Activated naive CD4-positive, alpha-beta T cell treated with Interleukin-2 at 50 U/mL for 16 hours (primary cell): ENCODE results near the gene C19orf47.

Source experiments
- DNase-seq: peaks from one replicate; pipeline ENCODE4 v3.0.0-alpha.2; 2020

C19orf47 gene

DNA sequence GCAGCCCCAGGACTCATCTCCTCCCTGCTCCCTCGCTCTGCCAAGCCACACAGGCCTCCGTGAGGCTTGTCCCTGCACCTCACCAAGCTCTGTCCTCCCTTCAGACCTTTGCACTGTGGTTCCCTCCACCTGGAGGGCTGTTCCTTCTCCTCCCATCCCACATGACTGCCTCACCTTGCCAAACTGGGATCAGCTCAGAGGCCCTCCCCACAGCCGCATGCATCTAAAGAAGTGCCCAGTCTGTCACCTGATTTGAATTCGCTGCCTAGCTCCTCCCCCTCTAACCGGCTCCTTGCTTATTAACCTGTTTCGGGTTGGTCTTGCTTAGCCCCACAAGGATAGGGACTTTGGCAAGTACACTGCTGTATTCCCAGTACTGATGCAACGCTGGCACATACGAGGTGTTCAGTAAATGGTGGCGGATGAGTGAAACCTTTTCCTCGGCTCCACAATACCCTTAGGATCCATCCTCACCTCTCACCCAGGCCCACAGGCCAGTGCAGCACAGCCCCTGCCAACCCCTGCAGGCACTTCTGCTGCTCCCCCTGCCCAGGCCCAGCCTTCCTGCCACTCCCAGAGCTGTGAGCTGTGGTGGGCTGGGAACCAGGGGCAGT, 67.5 kb downstream of the C19orf47 start:
- no peak for DNase-seq

DNA sequence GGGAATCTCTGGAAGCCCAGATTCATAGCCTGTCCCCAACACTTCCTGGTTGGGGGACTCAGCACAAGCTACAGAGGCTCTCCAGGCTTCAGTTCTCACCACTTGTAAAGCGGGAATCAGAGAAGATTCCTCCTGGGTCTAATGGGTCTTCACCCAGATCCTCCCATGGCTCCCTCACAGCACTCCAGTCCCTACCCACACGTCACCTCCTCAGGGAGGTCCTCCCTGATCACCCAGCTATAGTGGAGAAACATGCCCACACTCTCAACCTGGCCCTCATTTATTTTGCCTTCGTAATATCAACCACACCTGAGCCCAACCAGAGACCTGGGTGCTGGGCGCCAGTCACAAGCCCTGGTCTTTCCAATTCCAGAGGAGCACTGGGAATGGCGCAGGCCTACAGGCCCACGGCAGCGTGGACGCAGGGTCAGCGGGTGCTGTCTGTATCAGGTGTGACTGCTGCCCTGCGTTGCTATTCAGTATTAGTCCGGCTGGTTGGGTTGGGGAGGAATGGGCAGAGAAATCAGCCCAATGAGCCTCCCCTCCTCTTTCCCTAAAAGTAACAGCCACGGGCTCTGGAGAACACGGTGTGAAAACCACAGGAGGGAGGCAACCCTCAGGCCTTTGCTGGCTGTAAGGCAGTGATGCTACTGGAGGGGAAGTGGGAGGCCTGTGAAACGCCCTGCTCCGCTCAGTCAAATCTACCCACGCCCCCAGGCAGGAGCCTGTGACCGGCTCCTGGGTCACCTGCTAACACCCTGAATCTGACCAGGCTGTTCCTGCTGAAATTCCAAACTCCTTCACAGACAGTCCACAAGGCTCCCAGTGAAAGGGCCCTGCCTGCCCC, 68.2 kb downstream of the C19orf47 start:
- no peak for DNase-seq

DNA sequence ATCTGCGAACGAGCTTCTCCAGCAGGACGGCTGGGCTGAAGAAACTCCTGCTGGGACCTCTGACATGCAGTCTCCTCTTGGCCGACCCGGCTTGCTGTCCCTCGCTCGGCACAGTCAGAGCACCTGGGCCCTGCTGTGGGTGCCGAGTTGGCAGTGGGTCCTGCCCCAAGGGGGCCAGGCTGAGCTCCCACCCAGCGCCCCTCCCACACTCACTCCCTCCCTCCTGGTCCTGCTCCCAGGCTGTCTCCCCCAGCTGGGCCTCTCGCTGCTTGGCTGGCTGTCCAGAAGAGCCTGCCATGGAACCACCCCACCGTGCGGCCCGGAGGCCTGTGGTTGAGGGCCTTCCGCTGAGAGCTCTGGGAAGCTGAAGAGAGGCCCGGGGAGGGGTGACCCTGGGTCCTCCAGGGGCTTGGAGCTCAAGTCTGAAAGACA, 69.1 kb downstream of the C19orf47 start:
- no peak for DNase-seq

DNA sequence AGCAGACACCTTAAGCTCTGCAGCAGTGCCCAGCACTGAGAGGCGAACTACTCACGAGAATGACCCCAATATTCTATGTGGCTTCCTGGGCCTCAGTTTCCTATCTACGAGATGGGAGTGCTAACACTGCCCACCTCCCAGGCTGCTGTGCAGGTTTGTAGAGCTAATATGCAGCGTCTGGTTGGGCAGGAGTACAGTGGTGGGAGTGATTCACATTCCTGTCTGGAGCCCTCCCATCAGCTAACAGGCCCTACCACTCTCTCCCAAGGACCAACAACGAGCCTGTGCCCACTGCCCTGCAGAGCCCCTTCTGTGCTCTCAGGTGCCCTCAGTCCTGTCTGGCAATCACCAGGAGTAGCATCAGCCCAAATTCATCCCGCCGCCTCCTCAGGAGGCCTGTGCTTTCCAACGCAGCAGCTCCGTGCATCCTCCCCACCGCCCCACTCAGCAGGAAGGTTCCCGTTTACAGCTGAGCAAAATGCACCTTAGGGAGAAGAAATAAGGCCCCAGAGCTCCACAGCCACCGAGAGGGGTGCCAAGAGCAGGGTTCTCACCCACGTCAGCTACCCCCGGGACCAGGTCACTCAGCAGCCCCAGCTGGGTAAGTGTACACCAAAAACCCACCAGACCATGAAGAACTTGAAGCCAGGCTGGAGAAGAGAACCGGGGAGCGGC, 69.7 kb downstream of the C19orf47 start:
- DNase-seq: no peak

DNA sequence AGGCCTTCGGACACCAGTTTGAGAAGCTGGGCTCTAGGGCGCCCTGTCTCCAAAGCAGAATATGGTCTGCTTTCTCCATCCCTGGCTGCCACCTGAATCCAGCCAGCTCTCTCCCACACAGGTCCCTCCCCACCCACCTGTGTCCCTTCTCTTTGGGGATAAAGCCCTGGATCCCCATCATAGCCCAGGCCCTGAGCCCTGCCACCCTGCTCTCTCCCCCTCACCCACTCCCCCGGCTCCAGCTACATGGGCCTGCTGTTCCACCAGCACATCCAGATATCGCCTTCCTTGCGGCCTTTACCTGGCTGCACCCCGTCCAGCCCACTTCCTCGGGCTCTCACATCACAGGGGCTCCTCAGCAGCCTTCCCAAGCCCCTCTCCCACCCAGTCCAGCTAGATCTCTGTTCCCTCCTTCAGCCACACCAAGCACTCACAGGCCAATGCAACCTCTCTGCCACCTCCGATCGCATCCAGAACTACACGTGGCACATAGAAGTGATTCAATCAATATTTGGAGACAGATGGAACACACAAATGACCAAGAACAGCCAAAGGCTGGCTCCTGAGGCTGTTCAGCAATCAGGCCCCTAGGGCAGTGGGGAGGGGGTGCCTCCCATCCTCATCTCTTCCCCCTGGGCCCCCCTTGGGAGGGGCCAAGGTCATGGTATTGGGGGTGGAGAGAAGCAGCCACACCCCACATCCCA, 70.7 kb downstream of the C19orf47 start:
- DNase-seq: no peak

DNA sequence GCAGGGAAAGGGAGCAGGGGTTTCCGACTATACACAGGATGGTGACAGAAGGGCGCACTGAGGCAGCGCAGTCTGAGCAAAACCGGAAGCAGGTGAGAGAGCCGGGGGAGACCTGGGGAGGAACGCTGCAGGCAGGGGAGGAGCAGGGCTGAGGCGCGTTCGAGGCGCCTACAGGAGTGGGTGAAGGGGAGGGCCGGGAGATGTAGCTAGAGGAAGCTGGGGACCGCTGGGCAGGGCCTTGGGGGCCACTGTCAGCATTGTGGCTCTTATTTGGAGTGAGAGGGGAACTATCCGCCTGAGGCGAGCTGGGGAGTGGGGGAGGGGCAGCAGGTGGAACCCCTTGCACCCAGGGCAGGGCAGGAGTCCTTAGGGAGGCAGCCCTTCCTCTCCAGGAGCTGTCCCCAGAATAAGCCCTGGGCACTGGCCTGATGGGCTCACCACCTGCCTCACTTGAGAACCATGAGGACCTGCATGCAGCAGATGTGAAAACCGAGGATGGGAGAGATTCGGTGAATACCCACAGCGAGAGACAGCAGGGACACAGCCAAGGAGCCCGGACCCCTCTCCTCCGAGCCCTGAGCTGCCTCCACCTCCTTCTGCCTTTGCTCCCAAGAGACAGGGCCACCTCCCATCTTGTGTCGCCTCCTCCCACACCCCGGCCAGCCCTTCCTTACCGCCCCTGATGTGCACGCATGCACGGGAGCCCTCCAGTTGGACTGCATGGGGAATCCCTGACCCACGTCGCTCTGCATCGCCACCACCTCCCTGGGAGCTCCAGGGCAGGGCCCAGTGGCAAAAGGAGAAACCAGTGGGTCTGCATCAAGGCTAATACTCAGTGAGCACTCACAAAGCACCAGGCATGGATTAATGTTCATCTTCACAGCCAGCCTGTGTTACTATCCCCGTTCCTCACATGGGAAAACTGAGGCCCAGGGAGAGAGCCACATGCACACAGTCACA, 73.3 kb downstream of the C19orf47 start:
- peak; percentile 9 for DNase-seq

DNA sequence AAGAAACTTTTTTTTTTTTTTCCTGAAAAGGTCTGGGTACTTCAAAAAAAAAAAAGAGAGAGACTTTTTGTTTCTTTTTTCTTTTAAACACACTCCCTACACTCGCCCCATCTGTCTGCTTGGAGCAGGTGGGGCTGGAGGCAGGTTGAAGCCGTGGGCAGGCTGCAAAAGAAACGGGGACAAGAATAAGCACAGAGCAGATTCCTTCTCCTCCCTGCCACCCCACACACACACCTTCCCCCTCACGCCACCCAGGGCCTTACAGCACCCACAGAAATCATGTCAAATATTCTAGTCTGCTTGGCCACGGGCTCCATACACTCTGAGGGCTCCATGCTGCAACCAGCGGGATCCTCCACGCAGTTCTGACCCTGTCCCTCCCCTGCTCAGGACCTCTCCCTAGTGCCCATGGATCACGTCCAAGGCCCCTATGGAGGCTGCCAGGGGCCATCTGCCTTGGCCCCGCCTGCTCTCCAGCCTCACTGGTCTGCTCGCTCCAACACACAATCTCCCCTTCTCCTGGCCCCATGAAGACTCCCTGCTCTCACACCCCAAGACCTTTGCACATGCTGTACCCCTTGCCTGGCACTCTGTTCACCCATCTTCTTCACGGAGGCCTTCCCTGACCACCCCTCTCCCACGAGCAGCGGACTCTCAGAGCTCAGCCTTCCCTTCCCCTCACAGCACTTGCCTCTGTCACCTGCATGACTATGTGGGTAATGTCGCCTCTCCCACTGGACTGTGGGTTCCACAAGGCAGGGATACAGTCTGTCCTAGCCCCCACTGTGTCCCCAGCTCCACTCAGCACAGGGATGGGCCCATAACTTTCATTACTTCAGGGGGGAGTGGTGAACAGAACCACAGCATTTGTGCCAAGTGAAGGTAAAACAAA, 74.5 kb downstream of the C19orf47 start:
- DNase-seq: no peak

DNA sequence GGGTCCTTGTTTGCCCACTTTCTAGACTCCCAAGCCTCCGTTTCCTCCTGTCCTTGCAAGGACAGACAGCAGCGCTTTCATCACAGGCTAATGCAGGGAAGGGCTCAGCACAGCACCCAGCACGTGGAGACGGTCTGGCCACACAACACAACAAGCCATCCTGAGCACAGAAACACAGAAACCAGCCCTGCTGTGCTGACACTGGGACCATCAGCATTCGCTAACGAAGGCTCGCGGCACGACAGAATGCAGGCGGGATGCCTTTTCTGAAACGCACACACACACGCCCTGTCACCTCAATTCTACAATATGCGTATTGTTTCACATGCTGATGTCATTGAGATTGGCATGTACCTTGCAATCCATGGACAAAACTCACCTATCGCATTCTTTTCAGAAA, 75.9 kb downstream of the C19orf47 start:
- no peak for DNase-seq

DNA sequence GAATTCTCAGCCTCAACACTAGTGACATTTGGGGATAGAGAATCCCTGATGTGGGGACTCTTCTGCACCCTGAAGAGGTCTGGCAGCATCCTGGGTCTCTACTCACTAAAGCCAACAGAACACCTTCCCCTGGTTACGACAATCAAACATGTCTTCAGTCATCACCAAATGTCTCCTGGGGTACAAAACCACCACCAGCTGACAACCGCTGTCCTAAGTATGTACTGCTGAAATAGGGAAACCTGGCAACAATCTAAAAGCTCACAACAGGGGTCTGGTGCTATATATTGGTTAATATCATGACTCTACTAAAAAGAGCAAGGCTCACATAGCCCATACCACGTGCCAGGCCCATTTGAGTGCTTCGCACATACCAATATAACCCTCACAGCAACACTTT, 76.5 kb downstream of the C19orf47 start:
- DNase-seq: no peak

DNA sequence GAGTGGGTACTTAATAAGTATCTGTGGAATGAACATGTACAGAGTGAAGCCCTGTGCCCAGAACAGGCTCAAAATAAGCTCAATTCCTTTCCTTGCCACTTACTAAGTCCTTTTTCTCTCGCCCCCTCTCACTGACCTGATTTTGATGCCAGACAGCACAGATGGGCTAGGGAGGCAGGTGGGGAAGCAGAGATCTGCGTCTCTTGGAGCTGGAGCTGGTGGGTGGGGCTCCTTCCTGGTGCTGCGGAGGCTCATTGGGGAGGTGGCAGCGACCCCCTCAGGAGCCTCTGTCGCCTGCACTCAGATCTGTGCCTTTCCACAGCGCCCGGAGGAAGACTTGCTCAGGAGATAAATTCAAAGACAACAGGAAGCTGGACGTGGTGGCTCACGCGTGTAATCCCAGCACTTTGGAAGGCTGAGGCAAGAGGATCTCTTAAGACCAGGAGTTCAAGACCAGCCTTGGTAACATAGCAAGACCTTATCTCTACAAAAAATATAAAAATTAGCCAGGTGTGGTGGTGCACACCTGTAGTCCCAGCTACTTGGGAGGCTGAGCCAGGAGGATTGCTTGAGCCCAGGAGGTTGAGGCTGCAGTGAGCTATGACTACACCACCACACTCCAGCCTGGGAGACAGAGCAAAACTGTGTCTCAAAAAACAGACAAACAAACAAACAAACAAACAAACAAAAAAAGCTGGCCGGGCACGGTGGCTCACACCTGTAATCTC, 77.7 kb downstream of the C19orf47 start:
- no peak for DNase-seq
